HepG2 (cell line): Measurements from ENCODE around the gene HMGB2. TPM values are rescaled to one million over a fixed set of nuclear protein-coding genes. Genes with fewer than 3 reads are reported as not detected.

Source experiments
- ATAC-seq: fragments of 200-7000 bp; cut with Tn5 transposase; 3 replicates; pipeline ENCODE4 v1.9.1; 2020; ENCODE audit warnings: mild to moderate bottlenecking, moderate library complexity
- BruUV-seq: library from RNA; stranded (reverse); fragments of 400-500 nt; replicated peaks from 2 replicates; lab custom pipeline; 2021; lab: Mats Ljungman, UMichigan
- CTCF ChIA-PET: fragments of 300-600 bp; formaldehyde crosslinking; extraction: SDS; loops from one replicate; lab custom pipeline; 2021; ENCODE audit warnings: low total read pairs, inconsistent platforms, low intra/inter-chr PET ratio; lab: Yijun Ruan, JAX
- POLR2A ChIA-PET: fragments of 350-600 bp; sonication (Branson Sonifier 250); formaldehyde crosslinking; loops from one replicate; lab custom pipeline; 2020; ENCODE audit warnings: antibody characterized with exemption, inconsistent platforms; lab: Yijun Ruan, JAX
- DNase-seq: peaks from one replicate; pipeline ENCODE4 v3.0.0-alpha.2; 2015; ENCODE audit warnings: low spot score
- FAIRE-seq: peaks from 3 replicates; lab custom pipeline; 2011; peaks lifted over from hg19 to GRCh38; lab: Jason Lieb, UNC
- H2AFZ ChIP-seq: one replicate; pipeline ENCODE4 v1.6.1; 2011; ENCODE audit warnings: low read length, inconsistent platforms
- H3K27ac ChIP-seq: fragments of 300-600 bp; 3 replicates; pipeline ENCODE4 v1.8.0; 2011; ENCODE audit warnings: mixed run types, mild to moderate bottlenecking, mixed read lengths, low read length, inconsistent platforms; ENCODE audit not compliant: insufficient read depth; ENCODE audit errors: extremely low read length
- H3K27me3 ChIP-seq, 2 experiments: fragments of 200-600 bp in 1 of 2; 2 replicates in 1 of 2; 3 replicates in 1 of 2; pipeline versions ENCODE4 v1.6.0 to v1.8.0; 2011; ENCODE audit warnings: low read length in 2 of 2, mild to moderate bottlenecking in 2 of 2, moderate library complexity in 2 of 2, inconsistent platforms in 1 of 2; ENCODE audit not compliant: insufficient read depth in 2 of 2, control insufficient read depth in 1 of 2
- H3K36me3 ChIP-seq, 2 experiments: fragments of 200-600 bp in 1 of 2; replicated peaks in 1 of 2; 2 replicates in 1 of 2; 3 replicates in 1 of 2; pipeline versions ENCODE4 v1.5.1 to v1.8.0; 2011; ENCODE audit warnings: low read length in 2 of 2, inconsistent platforms in 1 of 2; ENCODE audit not compliant: insufficient read depth in 2 of 2, control insufficient read depth in 1 of 2
- H3K4me1 ChIP-seq: 2 replicates; pipeline ENCODE4 v1.5.1; 2012; ENCODE audit warnings: low read length, inconsistent platforms; ENCODE audit not compliant: insufficient read depth
- H3K4me2 ChIP-seq: 2 replicates; pipeline ENCODE4 v1.6.0; 2011; ENCODE audit warnings: low read depth, low read length, inconsistent platforms
- H3K4me3 ChIP-seq, 3 experiments: fragments of 200-600 bp in 1 of 3; sonication (generic), shearing (Covaris generic) in 1 of 3; replicated peaks in 1 of 3; 2 replicates each; pipeline ENCODE4 v1.5.1; 2011 to 2016; ENCODE audit warnings: low read length in 3 of 3, inconsistent platforms in 2 of 3, low read depth in 2 of 3, mild to moderate bottlenecking in 2 of 3, control low read depth in 1 of 3, mixed read lengths in 1 of 3; ENCODE audit not compliant: insufficient read depth in 1 of 3
- H3K79me2 ChIP-seq: one replicate; pipeline ENCODE4 v1.6.1; 2011; ENCODE audit warnings: low read length, inconsistent platforms; ENCODE audit not compliant: insufficient read depth
- H3K9ac ChIP-seq: 2 replicates; pipeline ENCODE4 v1.6.0; 2011; ENCODE audit warnings: mild to moderate bottlenecking, low read depth, low read length, inconsistent platforms; ENCODE audit not compliant: insufficient read depth
- H3K9me3 ChIP-seq: 2 replicates; pipeline ENCODE4 v1.5.1; 2012; ENCODE audit warnings: mild to moderate bottlenecking, low read length
- H4K20me1 ChIP-seq: 2 replicates; pipeline ENCODE4 v1.6.0; 2011; ENCODE audit warnings: inconsistent platforms, mild to moderate bottlenecking, low read length, moderate library complexity; ENCODE audit not compliant: insufficient read depth
- AGO2 ChIP-seq: fragments of 200-400 bp; formaldehyde crosslinking; optimal IDR thresholded peaks from 2 replicates; pipeline ENCODE3; 2017; ENCODE audit warnings: mild to moderate bottlenecking, low read depth, low read length, moderate library complexity
- ATAD3A ChIP-seq: sonication (generic); formaldehyde crosslinking; IDR thresholded peaks from 2 replicates; pipeline ENCODE4 v1.4.0; 2020; ENCODE audit warnings: missing genetic modification reagents
- E2F2 ChIP-seq: sonication (generic); formaldehyde crosslinking; IDR thresholded peaks from 2 replicates; pipeline ENCODE4 v1.4.0; 2020; ENCODE audit warnings: missing genetic modification reagents, borderline replicate concordance
- KDM5B ChIP-seq: sonication (generic); formaldehyde crosslinking; IDR thresholded peaks from 2 replicates; pipeline ENCODE4 v1.4.0; 2020; ENCODE audit warnings: missing genetic modification reagents, mild to moderate bottlenecking, borderline replicate concordance
- MEF2D ChIP-seq: sonication (generic); formaldehyde crosslinking; IDR thresholded peaks from 2 replicates; pipeline ENCODE4 v1.5.1; 2020; ENCODE audit warnings: mild to moderate bottlenecking, missing genetic modification reagents
- PHF8 ChIP-seq: sonication (generic); formaldehyde crosslinking; IDR thresholded peaks from 2 replicates; pipeline ENCODE4 v1.5.0; 2020; ENCODE audit warnings: missing genetic modification reagents
- SNAPC5 ChIP-seq: sonication (generic); formaldehyde crosslinking; IDR thresholded peaks from 2 replicates; pipeline ENCODE4 v1.8.1; 2023; ENCODE audit warnings: mild to moderate bottlenecking, missing genetic modification reagents, borderline replicate concordance
- ZFAT ChIP-seq: sonication (generic); formaldehyde crosslinking; conservative IDR thresholded peaks from 2 replicates; pipeline ENCODE4 v1.8.1; 2023; ENCODE audit warnings: missing genetic modification reagents, inconsistent platforms
- ZNF326 ChIP-seq: sonication (generic); formaldehyde crosslinking; IDR thresholded peaks from 2 replicates; pipeline ENCODE4 v1.4.0; 2020; ENCODE audit warnings: missing genetic modification reagents, borderline replicate concordance
- ZNF331 ChIP-seq: sonication (generic); formaldehyde crosslinking; IDR thresholded peaks from 2 replicates; pipeline ENCODE4 v1.4.0; 2020; ENCODE audit warnings: missing genetic modification reagents
- ZNF496 ChIP-seq: sonication (generic); formaldehyde crosslinking; IDR thresholded peaks from 2 replicates; pipeline ENCODE4 v1.8.1; 2023; ENCODE audit warnings: mild to moderate bottlenecking, moderate library complexity, missing genetic modification reagents; ENCODE audit not compliant: insufficient replicate concordance
- ZNF547 ChIP-seq: sonication (generic); formaldehyde crosslinking; IDR thresholded peaks from 2 replicates; pipeline ENCODE4 v1.5.1; 2020; ENCODE audit warnings: mild to moderate bottlenecking, missing genetic modification reagents
- ZNF614 ChIP-seq: IDR thresholded peaks from 2 replicates; pipeline ENCODE4 v1.6.1; 2018; ENCODE audit warnings: missing biosample characterization, missing genetic modification reagents, inconsistent platforms, borderline replicate concordance
- ZNF639 ChIP-seq: conservative IDR thresholded peaks from 2 replicates; pipeline ENCODE4 v1.6.1; 2018; ENCODE audit warnings: missing genetic modification reagents
- ZNF660 ChIP-seq: sonication (generic); formaldehyde crosslinking; IDR thresholded peaks from 2 replicates; pipeline ENCODE4 v1.5.1; 2020; ENCODE audit warnings: mild to moderate bottlenecking, low read depth, missing genetic modification reagents, borderline replicate concordance
- in situ Hi-C: cut with HindIII; loops from 2 replicates; pipeline ENCODE4 v1.10.0; 2017; ENCODE audit warnings: low pct_unique_long_range_greater_than_20kb; ENCODE audit not compliant: extremely low pct_ligation_motif_present
- intact Hi-C: fragments of 100-400 bp; cut with micrococcal nuclease; formaldehyde crosslinking; loops from one replicate; pipeline ENCODE4 v1.10.0; 2022; ENCODE audit not compliant: unreplicated experiment
- polyA plus RNA-seq, 8 experiments: library from polyadenylated mRNA; depleted of rRNA in 3 of 8; stranded (reverse) in 7 of 8; unstranded in 1 of 8; fragments of >200 nt; fragmentation: Illumina TruSeq in 4 of 8; extraction: Trizol in 4 of 8; gene quantifications; 2 replicates each; pipeline versions ENCODE4 v1.2.1 to v1.2.3, GENCODE V29; 2011 to 2016; ENCODE audit warnings: low read depth in 4 of 8, missing spikeins in 1 of 8, mixed read lengths in 1 of 8; ENCODE audit not compliant: insufficient read depth in 1 of 8
- total RNA-seq, 5 experiments: library from RNA; depleted of rRNA; stranded (reverse); fragments of >200 nt; fragmentation: Illumina TruSeq; extraction: Trizol; gene quantifications; 2 replicates each; pipeline ENCODE4 v1.2.3, GENCODE V29; 2016; ENCODE audit warnings: low read depth in 1 of 5

The HMGB2 gene
- total and polyA plus RNA-seq, 2 of the 13 experiments (the other 11 are each of a cell fraction or from before 2014, with no cell fraction given): 90.5 to 332 TPM

GRCh38 chr4:173284463-173284862 lies 49.7 kb downstream of the HMGB2 start:
- Histone ChIP-seq H3K9ac (no peak overlapping the region), H4K20me1 (no peaks in the 10 kb centered on the region), H3K4me1 (no peaks in the 10 kb centered on the region), H2AFZ (no peak overlapping the region)
- BruUV-seq: no TSS peak
- in situ Hi-C loops: loop anchor here (10.0 kb wide), 1 partner anchor 130 kb away; no protein-coding TSS in a partner anchor
- FAIRE-seq: no peak
- TF ChIP-seq SNAPC5 (CRISPR knock-in tag) (no peak), PHF8 (CRISPR knock-in tag) (no peak), ZNF660 (CRISPR knock-in tag) (no peak), AGO2 (no peak), ZNF639 (CRISPR knock-in tag) (no peak), ZNF331 (no peak), ZNF614 (no peak), ZNF547 (CRISPR knock-in tag) (no peak), E2F2 (CRISPR knock-in tag) (no peak), ZFAT (CRISPR knock-in tag) (no peak), ZNF496 (CRISPR knock-in tag) (no peak), MEF2D (no peak), ATAD3A (CRISPR knock-in tag) (no peak), KDM5B (CRISPR knock-in tag) (no peak), ZNF326 (CRISPR knock-in tag) (no peak)
- TF ChIP-seq, all 625 proteins: peak for 0
- DNase-seq (no peak), ATAC-seq (no peak)
- no peak overlapping the region for H3K4me3 ChIP-seq
- intact Hi-C loops: no loop called here
- H3K27me3 ChIP-seq: peaks cover 0 to 6% of the 10 kb centered on the region in 2 experiments; a peak in 1 of 5 replicates
- no peaks in the 10 kb centered on the region for H3K79me2 ChIP-seq
- no peak overlapping the region for H3K27ac ChIP-seq
- H3K36me3 ChIP-seq: no peaks in the 10 kb centered on the region
- CTCF ChIA-PET: no interaction called here
- POLR2A ChIA-PET: no interaction called here
- no peak overlapping the region for H3K4me2 ChIP-seq
- H3K9me3 ChIP-seq: peaks cover 10% of the 10 kb centered on the region
